ENCODE data around the gene GALT. TPM values are rescaled to one million over a fixed set of nuclear protein-coding genes. Genes with fewer than 3 reads are reported as not detected.

Gene GALT
- total RNA-seq, 1 experiment from 2014 or later = 7.6 TPM

- ChIA-PET CTCF (no interaction called here), POLR2A (ENCODE audit: unreplicated experiment) (no interaction called here)
- Histone ChIP-seq H2AFZ (ENCODE audit: low read length) (no peak overlapping the region), H3K36me3 (ENCODE audit: low read depth, low read length) (no peaks in the 10 kb centered on the region), H3K4me2 (ENCODE audit: low read length) (peak overlapping the region; percentile 93), H3K79me2 (ENCODE audit: low read length) (peaks cover 25% of the 10 kb centered on the region), H3K27ac (ENCODE audit: low read length) (no peak overlapping the region), H3K9ac (ENCODE audit: low read length) (no peak overlapping the region), H3K9me3 (ENCODE audit: low read length) (no peaks in the 10 kb centered on the region), H3K4me3 (ENCODE audit: low read length) (peak overlapping the region; percentile 76; the same call in 1 of the 2 replicates), H3K4me1 (ENCODE audit: insufficient read depth, low read length) (peaks cover 5% of the 10 kb centered on the region; the same call in 1 of the 2 replicates), H3F3A (ENCODE audit: low read length, unreplicated experiment) (no peaks in the 10 kb centered on the region), H3K27me3 (ENCODE audit: low read length) (no peaks in the 10 kb centered on the region), H3K9me2 (replicated peaks; ENCODE audit: low read length) (no peaks in the 10 kb centered on the region), H4K20me1 (ENCODE audit: low read length) (0 out of 2 replicates have a peak, but pooled peaks cover 4% of the 10 kb centered on the region)
- no TSS peak for BruUV-seq (replicated peaks)
- TF ChIP-seq EZH2phosphoT487 (IDR thresholded peaks at IDR 0.05; ENCODE audit: borderline replicate concordance, low read length) = no peak
- TF ChIP-seq EZH2 (IDR thresholded peaks at IDR 0.05; ENCODE audit: low read length, unreplicated experiment) = no peak
- no peak for TF ChIP-seq CTCF (conservative IDR thresholded peaks at IDR 0.05; ENCODE audit: low read depth, low read length)
- ATAC-seq (no peak), DNase-seq (no peak)
- intact Hi-C loops (cut with micrococcal nuclease) = no loop called here
These were observed 10.9 kb upstream of the GALT start for GRCh38 chr9:34635556-34635955.

- peak overlapping the region; percentile 92 for H3K9ac ChIP-seq (ENCODE audit: low read length)
- POLR2A ChIA-PET (ENCODE audit: unreplicated experiment) = no interaction called here
- H3K4me2 ChIP-seq (ENCODE audit: low read length) = peak overlapping the region; percentile 93
- DNase-seq (no peak), ATAC-seq (peak; percentile 10)
- no peaks in the 10 kb centered on the region for H3K9me2 ChIP-seq (replicated peaks; ENCODE audit: low read length)
- H3F3A ChIP-seq (ENCODE audit: low read length, unreplicated experiment) = no peaks in the 10 kb centered on the region
- H3K9me3 ChIP-seq (ENCODE audit: low read length) = no peaks in the 10 kb centered on the region
- no peaks in the 10 kb centered on the region for H3K27me3 ChIP-seq (ENCODE audit: low read length)
- intact Hi-C loops (cut with micrococcal nuclease) = no loop called here
- no peak overlapping the region for H3K27ac ChIP-seq (ENCODE audit: low read length)
- TF ChIP-seq EZH2 (IDR thresholded peaks at IDR 0.05; ENCODE audit: low read length, unreplicated experiment) (no peak), EZH2phosphoT487 (IDR thresholded peaks at IDR 0.05; ENCODE audit: borderline replicate concordance, low read length) (no peak), CTCF (conservative IDR thresholded peaks at IDR 0.05; ENCODE audit: low read depth, low read length) (no peak)
- BruUV-seq (replicated peaks) = no TSS peak
- H3K79me2 ChIP-seq (ENCODE audit: low read length) = peaks cover 25% of the 10 kb centered on the region
- peaks cover 5% of the 10 kb centered on the region; the same call in 1 of the 2 replicates for H3K4me1 ChIP-seq (ENCODE audit: insufficient read depth, low read length)
- H2AFZ ChIP-seq (ENCODE audit: low read length) = peak overlapping the region; percentile 89
- H3K4me3 ChIP-seq (ENCODE audit: low read length) = peak overlapping the region; percentile 76
- no peaks in the 10 kb centered on the region for H3K36me3 ChIP-seq (ENCODE audit: low read depth, low read length)
- CTCF ChIA-PET = interaction anchor here (1.4 kb wide), 1 partner anchor 10 kb away, joined by 3 read pairs; no protein-coding TSS in a partner anchor
- H4K20me1 ChIP-seq (ENCODE audit: low read length) = 0 out of 2 replicates have a peak, but pooled peaks cover 4% of the 10 kb centered on the region
These were observed 9.6 kb upstream of the GALT start for GRCh38 chr9:34636791-34637355.

All from PC-3 (cell line).